Brain microvascular endothelial cell (primary cell): ENCODE measurements around the gene APOBEC3H.

Source experiments
- DNase-seq: peaks from one replicate; pipeline ENCODE4 v3.0.0-alpha.2; 2020
- H3K27ac ChIP-seq: fragments of 250-450 bp; sonication (Bioruptor Pico); 2 replicates; pipeline ENCODE4 v1.5.1; 2020; ENCODE audit warnings: mild to moderate bottlenecking, moderate library complexity
- H3K27me3 ChIP-seq: fragments of 250-450 bp; sonication (Bioruptor Pico); replicated peaks from 2 replicates; pipeline ENCODE4 v1.5.1; 2020; ENCODE audit warnings: mild to moderate bottlenecking
- H3K36me3 ChIP-seq: fragments of 250-450 bp; sonication (Bioruptor Pico); replicated peaks from 2 replicates; pipeline ENCODE4 v1.5.1; 2020; ENCODE audit warnings: mild to moderate bottlenecking
- H3K4me3 ChIP-seq: 2 replicates; pipeline ENCODE4 v1.5.1; 2011; ENCODE audit warnings: low read depth, mild to moderate bottlenecking, control low read depth, low read length, moderate library complexity
- in situ Hi-C: cut with HindIII; loops from 2 replicates; pipeline ENCODE4 v1.10.0; 2017; ENCODE audit warnings: low sequenced_read_pairs, low pct_ligation_motif_present
- TF ChIP-seq, protein P1 (sequence below): IDR thresholded peaks from 2 replicates; pipeline ENCODE4 v1.5.1; 2011; ENCODE audit warnings: low read depth, mild to moderate bottlenecking, moderate library complexity, low read length, control low read depth, inconsistent platforms; ENCODE audit errors: missing control alignments

The APOBEC3H gene

DNA sequence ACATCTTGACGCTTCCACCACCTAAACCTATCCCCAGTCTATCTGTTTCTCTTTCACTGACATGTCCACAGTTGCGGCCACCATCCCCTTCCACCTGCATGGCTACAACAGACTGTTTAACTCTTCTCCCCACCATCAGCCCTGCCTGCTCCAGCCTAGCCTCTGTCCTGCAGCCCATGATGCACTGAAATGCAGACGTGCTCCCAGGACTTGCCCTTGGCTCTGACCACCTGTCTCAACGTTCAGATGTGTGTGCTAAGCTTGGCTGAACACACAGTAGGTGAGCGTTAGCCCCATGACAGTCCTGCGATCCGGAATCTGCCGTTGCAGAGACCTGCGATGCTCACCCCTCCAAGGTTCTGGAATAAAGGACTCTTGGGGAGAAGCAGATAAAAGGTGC is 32.7 kb downstream of the APOBEC3H start:
- no peak for DNase-seq
- Histone ChIP-seq H3K4me3 (no peak overlapping the region), H3K27ac (no peak overlapping the region), H3K36me3 (no peaks in the 10 kb centered on the region), H3K27me3 (peaks cover 3% of the 10 kb centered on the region)
- TF ChIP-seq, protein P1, sequence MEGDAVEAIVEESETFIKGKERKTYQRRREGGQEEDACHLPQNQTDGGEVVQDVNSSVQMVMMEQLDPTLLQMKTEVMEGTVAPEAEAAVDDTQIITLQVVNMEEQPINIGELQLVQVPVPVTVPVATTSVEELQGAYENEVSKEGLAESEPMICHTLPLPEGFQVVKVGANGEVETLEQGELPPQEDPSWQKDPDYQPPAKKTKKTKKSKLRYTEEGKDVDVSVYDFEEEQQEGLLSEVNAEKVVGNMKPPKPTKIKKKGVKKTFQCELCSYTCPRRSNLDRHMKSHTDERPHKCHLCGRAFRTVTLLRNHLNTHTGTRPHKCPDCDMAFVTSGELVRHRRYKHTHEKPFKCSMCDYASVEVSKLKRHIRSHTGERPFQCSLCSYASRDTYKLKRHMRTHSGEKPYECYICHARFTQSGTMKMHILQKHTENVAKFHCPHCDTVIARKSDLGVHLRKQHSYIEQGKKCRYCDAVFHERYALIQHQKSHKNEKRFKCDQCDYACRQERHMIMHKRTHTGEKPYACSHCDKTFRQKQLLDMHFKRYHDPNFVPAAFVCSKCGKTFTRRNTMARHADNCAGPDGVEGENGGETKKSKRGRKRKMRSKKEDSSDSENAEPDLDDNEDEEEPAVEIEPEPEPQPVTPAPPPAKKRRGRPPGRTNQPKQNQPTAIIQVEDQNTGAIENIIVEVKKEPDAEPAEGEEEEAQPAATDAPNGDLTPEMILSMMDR, result no peak
- in situ Hi-C loops, result no loop called here

DNA sequence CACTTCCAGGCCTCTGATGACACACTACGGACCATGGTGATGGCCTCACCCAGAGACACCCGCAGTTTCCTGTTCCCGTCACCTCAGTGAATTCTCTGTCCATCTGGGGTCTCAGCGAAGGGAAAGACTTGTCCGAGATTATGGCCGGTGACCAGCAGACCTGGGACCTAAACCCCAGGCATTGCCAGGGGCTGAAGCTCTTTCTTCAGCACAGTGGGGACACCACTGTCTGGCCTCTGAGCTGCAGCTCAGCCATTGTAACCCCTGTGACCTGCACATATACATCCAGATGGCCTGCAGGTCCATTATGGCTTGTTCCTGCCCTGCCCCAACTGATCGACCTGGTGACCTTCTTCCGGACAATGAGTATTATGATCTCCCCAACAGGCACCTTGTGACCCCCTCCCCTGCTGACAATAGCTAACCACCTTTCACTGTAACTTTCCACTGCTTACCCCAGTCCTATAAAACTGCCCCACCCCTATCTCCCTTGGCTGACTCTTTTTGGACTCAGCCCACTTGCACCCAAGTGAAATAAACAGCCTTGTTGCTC is 33.2 kb downstream of the APOBEC3H start:
- DNase-seq, result no peak
- TF ChIP-seq, protein P1, result no peak
- in situ Hi-C loops, result no loop called here
- H3K4me3 ChIP-seq, result no peak overlapping the region
- no peaks in the 10 kb centered on the region for H3K36me3 ChIP-seq
- no peak overlapping the region for H3K27ac ChIP-seq
- H3K27me3 ChIP-seq, result peaks cover 3% of the 10 kb centered on the region

DNA sequence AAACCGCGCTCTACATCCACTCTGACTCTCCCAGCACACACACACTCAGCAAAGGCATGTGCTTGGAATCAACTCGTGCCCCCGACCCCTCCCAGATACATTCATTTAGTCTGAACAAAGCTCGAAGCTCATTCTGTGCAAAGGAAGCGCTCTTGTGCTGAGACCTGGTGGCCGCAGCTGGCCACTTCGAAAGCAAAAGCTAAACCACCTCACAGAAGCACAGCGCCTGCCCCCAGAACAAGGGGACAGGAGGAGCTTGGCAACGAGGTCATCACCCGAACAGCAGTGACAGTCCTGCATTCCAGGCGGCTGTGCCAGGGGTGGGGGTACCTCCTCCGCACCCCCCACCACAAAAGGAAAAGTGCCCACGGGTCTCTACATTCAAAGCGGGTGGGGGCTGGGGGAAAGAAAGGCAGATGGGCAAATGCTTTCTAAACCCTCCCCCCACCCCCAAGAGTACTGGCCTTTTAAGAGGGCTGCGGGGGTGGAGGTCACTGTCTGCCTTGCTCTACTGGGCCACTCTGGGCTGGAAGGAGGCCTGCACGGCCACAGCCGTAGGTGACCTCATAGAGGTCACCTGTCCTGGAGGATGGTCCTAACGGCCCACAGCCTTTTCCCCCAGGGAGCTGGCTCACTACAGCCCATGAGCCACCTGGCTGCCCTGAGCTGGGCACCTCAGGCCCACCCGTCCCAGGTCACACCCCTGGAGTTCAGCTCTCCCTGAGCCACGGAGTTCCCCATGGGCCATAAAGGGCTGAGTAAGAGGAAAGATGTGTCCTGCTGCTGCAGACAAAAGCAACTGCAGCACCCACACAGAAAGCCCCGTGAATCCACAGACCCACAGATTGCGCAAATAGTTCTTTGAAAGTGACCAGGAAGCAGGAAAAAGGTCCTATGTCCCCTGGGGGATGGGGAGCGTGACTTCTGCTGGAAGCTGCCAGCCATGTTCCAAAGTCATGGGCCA is 34.1 kb downstream of the APOBEC3H start:
- Histone ChIP-seq H3K4me3 (no peak overlapping the region), H3K36me3 (no peaks in the 10 kb centered on the region), H3K27ac (no peak overlapping the region), H3K27me3 (peaks cover 3% of the 10 kb centered on the region)
- no peak for DNase-seq
- TF ChIP-seq, protein P1, result no peak
- in situ Hi-C loops, result no loop called here

DNA sequence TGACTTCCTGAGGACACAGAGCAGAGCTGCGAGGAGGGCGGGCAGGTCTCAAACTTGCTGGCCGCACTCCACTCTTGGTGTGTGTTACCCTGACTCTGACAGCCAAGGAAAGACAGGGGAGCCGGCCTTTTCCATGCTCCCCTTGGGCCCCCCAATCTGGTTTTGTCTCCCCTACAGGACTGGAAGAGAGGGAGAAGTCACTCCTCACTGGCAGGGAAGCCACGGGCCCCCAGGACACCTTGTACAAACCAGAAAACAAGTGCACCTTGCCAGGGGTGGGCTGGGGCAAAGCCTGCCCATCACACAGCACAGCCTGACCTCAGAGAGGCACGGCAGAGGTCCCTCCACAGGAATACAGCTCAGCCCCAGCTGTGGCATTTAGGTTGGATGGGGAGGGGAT is 35.2 kb downstream of the APOBEC3H start:
- in situ Hi-C loops, result no loop called here
- no peaks in the 10 kb centered on the region for H3K36me3 ChIP-seq

DNA sequence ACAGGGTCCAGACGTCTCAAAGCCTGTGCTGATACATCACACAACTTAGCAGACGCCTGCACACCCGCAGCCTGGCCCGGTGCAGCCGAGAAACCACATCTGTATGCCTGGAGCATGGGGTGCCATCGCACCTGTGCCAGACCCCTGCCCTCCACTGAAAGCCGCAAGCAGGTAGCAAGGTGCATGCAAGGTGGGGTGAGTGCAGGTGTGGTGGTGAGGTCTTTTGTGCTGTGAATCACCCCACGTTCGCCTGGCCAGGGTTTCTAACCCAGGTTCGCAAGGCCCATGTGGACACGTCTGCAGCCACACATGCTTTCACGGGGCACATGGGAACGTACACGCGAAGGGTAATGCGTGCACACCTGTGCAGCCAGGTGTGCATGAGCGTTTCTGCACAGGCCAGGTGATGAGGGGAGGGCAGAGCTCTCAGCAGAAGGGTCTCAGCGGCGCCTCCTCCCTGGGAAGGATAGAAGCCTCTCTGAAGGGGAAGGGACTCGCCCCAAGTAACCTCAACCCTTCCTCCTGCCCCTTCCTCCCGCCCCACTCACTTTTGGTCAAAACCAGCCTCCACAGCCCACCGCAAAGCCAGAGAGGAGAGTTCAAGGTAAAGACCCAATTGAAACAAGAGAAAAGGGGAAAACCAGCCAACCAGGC is 36.0 kb downstream of the APOBEC3H start:
- no peak for DNase-seq
- H3K36me3 ChIP-seq, result no peaks in the 10 kb centered on the region
- H3K27ac ChIP-seq, result no peak overlapping the region
- peaks cover 3% of the 10 kb centered on the region for H3K27me3 ChIP-seq
- no peak overlapping the region for H3K4me3 ChIP-seq
- in situ Hi-C loops, result no loop called here
- TF ChIP-seq, protein P1, result no peak

More for the DNA sequence above, 35.2 kb downstream of the APOBEC3H start:
- Histone ChIP-seq H3K27ac (no peak overlapping the region), H3K4me3 (no peak overlapping the region), H3K27me3 (peaks cover 3% of the 10 kb centered on the region)
- TF ChIP-seq, protein P1, result no peak
- DNase-seq, result no peak
